ENCODE measurements around the gene PTPRA. TPM values are rescaled to one million over a fixed set of nuclear protein-coding genes. Genes with fewer than 3 reads are reported as not detected.
"Not testable (repeated sequence)": the region's sequence is repeated elsewhere in the genome, so short reads cannot be mapped to it uniquely, and the experiment has no call there.

Gene PTPRA, protein sequence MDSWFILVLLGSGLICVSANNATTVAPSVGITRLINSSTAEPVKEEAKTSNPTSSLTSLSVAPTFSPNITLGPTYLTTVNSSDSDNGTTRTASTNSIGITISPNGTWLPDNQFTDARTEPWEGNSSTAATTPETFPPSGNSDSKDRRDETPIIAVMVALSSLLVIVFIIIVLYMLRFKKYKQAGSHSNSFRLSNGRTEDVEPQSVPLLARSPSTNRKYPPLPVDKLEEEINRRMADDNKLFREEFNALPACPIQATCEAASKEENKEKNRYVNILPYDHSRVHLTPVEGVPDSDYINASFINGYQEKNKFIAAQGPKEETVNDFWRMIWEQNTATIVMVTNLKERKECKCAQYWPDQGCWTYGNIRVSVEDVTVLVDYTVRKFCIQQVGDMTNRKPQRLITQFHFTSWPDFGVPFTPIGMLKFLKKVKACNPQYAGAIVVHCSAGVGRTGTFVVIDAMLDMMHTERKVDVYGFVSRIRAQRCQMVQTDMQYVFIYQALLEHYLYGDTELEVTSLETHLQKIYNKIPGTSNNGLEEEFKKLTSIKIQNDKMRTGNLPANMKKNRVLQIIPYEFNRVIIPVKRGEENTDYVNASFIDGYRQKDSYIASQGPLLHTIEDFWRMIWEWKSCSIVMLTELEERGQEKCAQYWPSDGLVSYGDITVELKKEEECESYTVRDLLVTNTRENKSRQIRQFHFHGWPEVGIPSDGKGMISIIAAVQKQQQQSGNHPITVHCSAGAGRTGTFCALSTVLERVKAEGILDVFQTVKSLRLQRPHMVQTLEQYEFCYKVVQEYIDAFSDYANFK
- total RNA-seq, result 10 to 100 TPM; 66.4 to 83.9 TPM

DNA sequence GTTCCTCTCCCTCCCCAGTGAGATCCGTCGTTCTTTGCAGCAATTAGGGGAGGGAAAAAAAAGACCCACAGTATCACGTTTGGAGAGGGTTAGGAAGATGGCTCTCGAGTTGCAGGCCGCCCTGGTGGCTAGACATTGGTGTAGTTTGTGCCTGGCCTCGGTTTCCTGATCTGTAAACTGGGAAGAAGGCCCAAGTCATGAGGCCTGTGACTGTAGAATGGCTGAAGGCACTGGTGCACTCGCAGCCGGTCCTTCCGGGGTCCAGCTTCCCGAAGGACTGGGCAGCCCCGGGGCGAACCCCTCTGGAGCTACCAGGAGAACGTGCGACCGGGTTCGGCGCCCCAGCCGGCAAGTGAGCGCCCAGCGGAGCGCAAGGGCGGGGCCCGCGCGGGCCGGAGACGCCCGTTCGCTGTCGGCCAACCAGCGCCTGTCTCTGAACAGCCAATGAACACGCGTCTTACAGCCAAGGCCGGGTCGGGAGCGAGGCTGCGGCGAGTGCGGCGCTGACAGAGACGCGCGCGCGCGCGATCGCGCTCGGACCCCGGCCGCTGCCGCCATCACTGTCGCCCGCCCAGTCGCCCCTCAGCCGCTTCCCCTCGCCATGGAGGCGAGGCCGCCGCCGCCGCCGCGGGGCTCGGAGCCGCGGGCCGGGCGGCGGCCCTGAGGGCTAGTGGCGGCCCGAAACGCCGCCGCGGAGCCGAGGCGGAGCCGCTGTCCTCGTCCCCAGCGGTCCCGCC is at the start of gene PTPRA:
Gene PTPRA (plus strand): TSS at position 472 of the 737 bp plus-strand sequence. CDS start 90,797 bp downstream, outside the sequence.
- H3K4me1 Mint-ChIP-seq, result peaks cover 48% of the 10 kb centered on the region
- POLR2A ChIA-PET, result interaction anchor here (1.0 kb wide), 1 partner anchor 128 kb away, joined by 3 read pairs; no protein-coding TSS in a partner anchor
- peak; percentile 94 for DNase-seq
- no peaks in the 10 kb centered on the region for H3K9me3 Mint-ChIP-seq
- H3K27me3 Mint-ChIP-seq, result no peaks in the 10 kb centered on the region
- H3K4me3 Mint-ChIP-seq, result peak within 1 kb of the TSS; percentile 87
- peak within 1 kb of the TSS; percentile 92 for H3K27ac Mint-ChIP-seq
- H3K36me3 Mint-ChIP-seq (ENCODE audit: low read depth), result peaks cover 19% of the 10 kb centered on the region
- CTCF ChIA-PET, result interaction anchor here (0.8 to 3.8 kb wide), 2 partner anchors 12 to 21 kb away, joined by 3 to 15 read pairs; no protein-coding TSS in a partner anchor

DNA sequence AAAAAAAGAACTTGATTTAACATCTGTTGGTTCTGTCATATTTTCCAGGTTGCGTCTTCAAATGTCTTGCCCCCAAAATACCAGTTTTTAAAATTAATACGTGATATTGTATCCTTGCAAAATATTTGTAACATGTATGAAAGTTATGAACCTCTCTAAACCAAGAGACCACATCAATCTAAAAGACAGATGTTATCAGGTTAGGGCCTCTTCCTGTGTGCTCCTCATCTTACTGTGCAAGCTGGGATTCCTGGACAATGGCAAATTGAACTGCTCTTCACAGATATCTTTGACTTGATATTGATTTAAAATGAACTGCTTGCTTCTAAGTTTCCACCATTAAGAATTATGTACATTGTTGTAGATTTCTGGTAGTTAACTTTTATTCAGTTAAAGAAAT is 47.5 kb upstream of the PTPRA start:
- peaks cover 26% of the 10 kb centered on the region for H3K4me1 Mint-ChIP-seq
- H3K4me3 Mint-ChIP-seq, result no peak overlapping the region
- DNase-seq, result no peak
- H3K36me3 Mint-ChIP-seq (ENCODE audit: low read depth), result no peaks in the 10 kb centered on the region
- no peak overlapping the region for H3K27ac Mint-ChIP-seq
- POLR2A ChIA-PET, result no interaction called here
- H3K27me3 Mint-ChIP-seq, result peaks cover 47% of the 10 kb centered on the region
- H3K9me3 Mint-ChIP-seq, result no peaks in the 10 kb centered on the region
- CTCF ChIA-PET, result interaction anchor here (0.6 kb wide), 1 partner anchor 1164 kb away, joined by 3 read pairs; no protein-coding TSS in a partner anchor

DNA sequence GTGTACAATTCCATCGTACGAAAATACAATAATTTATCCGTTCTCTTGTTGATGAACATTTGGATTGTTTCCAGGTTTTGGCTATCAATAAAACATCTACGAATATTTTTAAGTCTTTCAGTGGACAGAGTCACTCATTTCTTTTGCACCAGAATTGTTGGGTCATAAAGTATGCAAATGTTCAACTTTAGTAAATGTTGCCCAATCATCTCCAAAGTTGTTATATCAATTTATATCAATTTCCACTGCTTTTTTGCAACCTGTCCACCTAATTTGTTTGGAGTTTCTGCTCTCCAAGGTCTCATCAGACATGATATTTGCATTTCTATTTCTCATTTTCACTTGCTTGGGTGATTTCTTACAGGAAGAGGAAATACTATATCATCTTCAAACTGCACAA is 46.6 kb upstream of the PTPRA start:
- CTCF ChIA-PET, result interaction anchor here (1.4 kb wide), 1 partner anchor 12 kb away, joined by 4 read pairs; no protein-coding TSS in a partner anchor
- POLR2A ChIA-PET, result no interaction called here
- Mint-ChIP-seq H3K4me3 (no peak overlapping the region), H3K36me3 (ENCODE audit: low read depth) (no peaks in the 10 kb centered on the region), H3K4me1 (peaks cover 23% of the 10 kb centered on the region), H3K27ac (no peak overlapping the region), H3K9me3 (no peaks in the 10 kb centered on the region), H3K27me3 (peaks cover 43% of the 10 kb centered on the region)
- DNase-seq, result no peak

DNA sequence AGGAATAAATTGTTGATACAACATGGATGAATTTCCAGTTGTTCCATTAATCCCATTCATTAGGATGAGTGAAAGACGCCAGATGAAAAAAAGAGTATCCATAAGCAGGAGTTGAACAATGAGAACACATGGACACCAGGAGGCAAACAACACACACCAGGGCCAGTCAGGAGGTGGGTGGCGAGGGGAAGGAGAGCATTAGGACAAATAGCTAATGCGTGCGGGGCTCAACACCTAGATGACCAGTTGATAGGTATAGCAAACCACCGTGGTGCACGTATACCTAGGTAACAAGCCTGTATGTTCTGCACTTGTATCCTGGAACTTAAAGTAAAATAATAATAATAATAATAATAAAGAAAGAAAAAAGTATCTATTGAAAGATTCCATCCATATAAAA is 43.9 kb upstream of the PTPRA start:
- ChIA-PET POLR2A (no interaction called here), CTCF (no interaction called here)
- Mint-ChIP-seq H3K27me3 (peaks cover 39% of the 10 kb centered on the region), H3K4me3 (no peak overlapping the region), H3K9me3 (no peaks in the 10 kb centered on the region), H3K4me1 (peaks cover 19% of the 10 kb centered on the region), H3K27ac (no peak overlapping the region), H3K36me3 (ENCODE audit: low read depth) (peaks cover 3% of the 10 kb centered on the region)
- DNase-seq, result no peak

DNA sequence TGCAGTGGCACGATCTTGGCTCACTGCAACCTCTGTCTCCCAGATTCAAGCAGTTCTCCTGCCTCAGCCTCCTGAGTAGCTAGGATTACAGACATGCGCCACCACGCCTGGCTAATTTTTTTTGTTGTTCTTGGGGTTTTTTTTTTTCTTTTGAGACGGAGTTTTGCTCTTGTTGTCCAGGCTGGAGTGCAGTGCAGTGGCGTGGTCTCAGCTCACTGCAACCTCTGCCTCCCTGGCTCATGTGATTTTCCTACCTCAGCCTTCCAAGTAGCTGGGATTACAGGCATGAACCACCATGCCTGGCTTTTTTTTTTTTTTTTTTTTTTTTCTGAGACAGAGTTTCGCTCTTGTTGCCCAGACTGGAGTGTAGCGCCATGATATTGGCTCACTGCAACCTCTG is 42.1 kb upstream of the PTPRA start:
- CTCF ChIA-PET, result interaction anchor here (0.6 kb wide), 1 partner anchor 673 kb away, joined by 5 read pairs; no protein-coding TSS in a partner anchor
- H3K4me3 Mint-ChIP-seq; H3K9me3 Mint-ChIP-seq; H3K36me3 Mint-ChIP-seq (ENCODE audit: low read depth); DNase-seq; H3K27ac Mint-ChIP-seq; POLR2A ChIA-PET: not testable (repeated sequence)
- H3K4me1 Mint-ChIP-seq, result peaks cover 13% of the 10 kb centered on the region
- peaks cover 34% of the 10 kb centered on the region for H3K27me3 Mint-ChIP-seq

DNA sequence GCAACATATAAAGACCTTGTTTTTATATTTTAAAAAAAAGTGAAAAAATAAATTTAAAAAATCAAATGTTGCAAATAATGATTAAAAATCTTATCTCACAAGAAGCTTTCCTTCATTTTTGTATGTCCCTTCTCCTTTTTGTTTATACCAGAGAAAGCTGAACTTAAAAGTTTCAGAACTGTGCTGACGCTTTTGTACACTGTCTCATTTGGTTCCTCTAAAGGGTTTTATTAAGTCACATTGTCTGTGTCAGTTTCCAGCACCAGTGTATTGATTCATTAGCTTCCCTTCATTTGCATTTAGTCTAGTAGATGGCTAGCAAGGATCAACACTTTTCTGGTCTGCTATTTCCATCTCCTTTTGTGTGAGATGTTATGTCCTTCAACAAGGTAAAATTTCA is 39.5 kb upstream of the PTPRA start:
- ChIA-PET POLR2A (no interaction called here), CTCF (no interaction called here)
- no peak for DNase-seq
- Mint-ChIP-seq H3K36me3 (ENCODE audit: low read depth) (peaks cover 3% of the 10 kb centered on the region), H3K27ac (no peak overlapping the region), H3K27me3 (peaks cover 10% of the 10 kb centered on the region), H3K4me1 (peaks cover 6% of the 10 kb centered on the region), H3K9me3 (no peaks in the 10 kb centered on the region), H3K4me3 (no peak overlapping the region)

DNA sequence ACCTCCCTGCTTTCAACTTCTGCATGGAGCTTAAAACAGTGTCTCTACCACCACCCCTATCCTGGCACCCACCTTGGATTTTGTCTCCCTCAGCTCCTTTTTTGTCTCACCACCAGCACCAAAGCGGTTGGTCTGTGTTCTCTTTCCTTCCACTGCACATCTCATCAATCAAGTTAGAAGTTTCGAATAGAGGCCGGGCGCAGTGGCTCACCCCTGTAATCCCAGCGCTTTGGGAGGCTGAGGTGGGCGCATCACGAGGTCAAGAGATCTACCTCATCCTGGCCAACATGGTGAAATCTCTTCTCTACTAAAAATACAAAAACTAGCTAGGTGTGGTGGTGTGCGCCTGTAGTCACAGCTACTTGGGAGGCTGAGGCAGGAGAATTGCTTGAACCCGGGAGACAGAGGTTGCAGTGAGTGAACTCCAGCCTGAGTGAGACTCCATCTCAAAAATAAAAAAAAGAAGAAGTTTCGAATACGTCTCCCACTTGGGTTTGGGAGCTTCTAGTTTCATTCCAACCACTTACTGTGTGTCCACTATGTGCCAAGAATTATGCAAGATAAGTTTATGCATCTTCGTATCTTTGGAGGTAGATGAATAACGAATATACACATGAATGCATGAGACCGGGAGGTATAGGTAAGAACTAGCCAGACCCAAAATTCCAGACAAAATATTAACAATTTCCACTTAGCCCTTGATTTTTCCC is 38.7 kb upstream of the PTPRA start:
- no peak overlapping the region for H3K4me3 Mint-ChIP-seq
- peaks cover 10% of the 10 kb centered on the region for H3K4me1 Mint-ChIP-seq
- ChIA-PET CTCF (interaction anchor here (1.0 kb wide), 1 partner anchor 18 kb away, joined by 3 read pairs; no protein-coding TSS in a partner anchor), POLR2A (no interaction called here)
- DNase-seq, result no peak
- peaks cover 2% of the 10 kb centered on the region for H3K27me3 Mint-ChIP-seq
- peaks cover 2% of the 10 kb centered on the region for H3K9me3 Mint-ChIP-seq
- no peak overlapping the region for H3K27ac Mint-ChIP-seq
- peaks cover 8% of the 10 kb centered on the region for H3K36me3 Mint-ChIP-seq (ENCODE audit: low read depth)

DNA sequence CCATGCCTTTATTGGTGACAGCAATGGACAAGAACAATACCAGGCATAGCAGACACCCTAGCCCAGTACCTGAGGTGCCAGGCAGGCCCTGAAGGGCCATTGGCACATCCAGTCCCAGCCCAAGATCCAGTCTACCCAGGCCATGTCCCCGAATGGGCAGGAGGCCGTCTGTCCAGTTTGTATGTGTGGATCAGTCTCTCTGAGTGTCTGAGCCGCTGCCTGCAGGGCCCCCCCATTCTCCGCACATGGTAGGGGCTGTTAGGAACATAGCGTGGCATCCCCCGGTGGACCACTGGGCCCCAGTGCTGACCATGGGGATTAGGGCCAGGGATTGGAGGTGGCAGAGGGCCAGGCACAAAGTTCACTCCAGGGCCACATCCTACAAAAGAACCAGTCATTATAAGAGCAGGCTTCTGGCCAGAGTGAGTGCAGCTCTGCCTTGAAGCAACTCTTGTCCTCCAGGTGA is 37.9 kb upstream of the PTPRA start:
- H3K27ac Mint-ChIP-seq, result no peak overlapping the region
- no peaks in the 10 kb centered on the region for H3K27me3 Mint-ChIP-seq
- ChIA-PET CTCF (interaction anchor here (0.6 to 1.0 kb wide), 2 partner anchors 17 to 84 kb away, joined by 3 read pairs; no protein-coding TSS in a partner anchor), POLR2A (no interaction called here)
- H3K4me1 Mint-ChIP-seq, result peaks cover 13% of the 10 kb centered on the region
- DNase-seq, result no peak
- H3K4me3 Mint-ChIP-seq, result no peak overlapping the region
- H3K36me3 Mint-ChIP-seq (ENCODE audit: low read depth), result peaks cover 8% of the 10 kb centered on the region
- H3K9me3 Mint-ChIP-seq, result peaks cover 2% of the 10 kb centered on the region

DNA sequence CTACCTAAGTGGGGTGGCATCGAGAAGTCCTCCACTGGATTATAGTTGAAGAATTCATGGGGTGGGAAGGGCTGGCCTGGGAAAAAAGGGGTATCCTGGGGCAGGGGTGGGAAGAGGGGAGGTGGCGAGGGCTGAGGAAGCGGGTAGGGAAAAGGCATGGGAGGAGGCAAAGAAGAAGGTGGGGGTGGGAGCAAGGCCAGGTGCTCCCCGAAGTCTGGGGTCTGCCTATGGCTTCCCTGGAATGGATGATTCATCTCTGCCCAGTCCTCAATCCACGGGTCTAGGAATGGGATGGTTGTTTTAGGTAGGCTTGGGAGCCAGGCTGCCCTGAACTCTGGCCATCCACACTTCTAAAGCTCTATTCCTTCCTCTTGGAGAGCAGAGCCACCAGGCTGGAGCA is 37.2 kb upstream of the PTPRA start:
- ChIA-PET CTCF (interaction anchor here (0.6 to 0.9 kb wide), 3 partner anchors 13 to 84 kb away, joined by 3 to 4 read pairs (median 3); no protein-coding TSS in a partner anchor), POLR2A (no interaction called here)
- Mint-ChIP-seq H3K9me3 (peaks cover 2% of the 10 kb centered on the region), H3K36me3 (ENCODE audit: low read depth) (peaks cover 8% of the 10 kb centered on the region), H3K27me3 (no peaks in the 10 kb centered on the region), H3K4me3 (no peak overlapping the region), H3K27ac (no peak overlapping the region), H3K4me1 (peaks cover 13% of the 10 kb centered on the region)
- DNase-seq, result no peak

DNA sequence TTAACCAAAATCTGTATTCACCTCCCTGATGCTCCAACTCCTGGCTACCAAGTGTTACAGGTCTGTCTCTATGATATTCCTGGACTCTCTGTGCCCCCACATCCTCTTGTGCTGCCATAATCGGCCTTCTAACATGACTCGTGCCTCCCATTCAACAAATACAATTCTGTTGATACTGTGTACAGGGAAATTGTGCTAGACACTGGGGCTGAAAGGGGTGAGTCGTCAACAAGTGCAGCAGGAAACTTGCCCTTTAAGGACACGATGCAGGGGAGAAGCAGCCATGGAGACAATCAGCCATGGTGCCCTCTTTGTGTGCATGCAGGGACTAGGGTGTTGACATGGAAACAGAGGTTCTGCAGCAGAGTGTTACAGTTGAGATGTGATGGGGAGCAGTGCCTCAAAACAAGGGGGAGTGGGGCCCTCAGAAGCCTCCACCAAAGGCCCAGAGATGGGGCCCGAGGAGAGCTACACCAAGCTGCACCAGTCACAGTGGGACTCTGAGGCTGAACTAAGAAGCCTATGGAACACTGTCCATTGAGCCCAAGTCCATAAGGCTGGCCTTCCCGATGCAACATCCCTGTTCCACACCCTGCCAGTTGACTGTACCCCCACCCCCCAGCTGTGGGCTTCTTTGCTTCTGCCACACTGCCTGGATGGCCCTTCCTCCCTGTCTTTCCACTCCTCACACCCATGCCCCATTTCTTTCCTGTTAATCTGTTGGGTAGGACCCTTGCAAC is 35.9 kb upstream of the PTPRA start:
- POLR2A ChIA-PET, result no interaction called here
- no peak for DNase-seq

DNA sequence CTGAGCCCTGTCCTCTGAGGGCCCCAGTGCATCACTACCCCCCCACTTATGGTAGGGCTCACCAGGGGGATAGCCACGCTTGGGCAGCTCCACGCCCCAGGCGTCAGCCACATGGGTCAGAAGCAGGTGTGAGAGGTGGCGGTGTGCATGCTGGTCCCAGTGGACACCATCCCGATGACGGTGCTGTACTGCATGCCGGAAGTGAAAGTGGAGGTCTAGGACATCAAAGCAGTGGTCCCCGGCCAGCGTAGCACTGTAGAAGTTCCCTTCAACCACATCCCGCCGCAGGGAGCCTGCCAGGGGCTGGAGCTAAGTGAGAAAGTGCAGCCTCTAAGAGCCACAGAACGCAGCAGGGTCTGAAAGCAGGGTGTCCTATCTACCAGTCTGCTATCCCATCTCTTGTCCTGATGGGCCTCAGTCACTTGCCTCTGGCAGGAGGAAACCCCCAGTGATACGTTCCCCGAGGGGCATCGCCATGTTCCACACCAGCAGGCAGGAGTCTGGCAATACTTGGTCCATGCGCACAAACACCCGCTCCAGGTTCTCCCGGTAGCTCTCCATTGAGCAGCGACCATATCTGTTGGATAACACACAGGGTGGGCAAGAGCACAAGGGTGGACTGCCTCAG is 35.0 kb upstream of the PTPRA start:
- no peak for DNase-seq
- peaks cover 2% of the 10 kb centered on the region for H3K9me3 Mint-ChIP-seq
- peak overlapping the region; percentile 26 for H3K27ac Mint-ChIP-seq
- CTCF ChIA-PET, result interaction anchor here (0.6 to 1.8 kb wide), 2 partner anchors 11 to 186 kb away, joined by 3 to 4 read pairs; no protein-coding TSS in a partner anchor
- H3K36me3 Mint-ChIP-seq (ENCODE audit: low read depth), result peaks cover 6% of the 10 kb centered on the region
- POLR2A ChIA-PET, result no interaction called here
- H3K4me3 Mint-ChIP-seq, result no peak overlapping the region
- no peaks in the 10 kb centered on the region for H3K27me3 Mint-ChIP-seq
- peaks cover 16% of the 10 kb centered on the region for H3K4me1 Mint-ChIP-seq

More for the DNA sequence above, 35.9 kb upstream of the PTPRA start:
- Mint-ChIP-seq H3K36me3 (ENCODE audit: low read depth) (peaks cover 8% of the 10 kb centered on the region), H3K4me3 (no peak overlapping the region), H3K27ac (no peak overlapping the region), H3K9me3 (peaks cover 2% of the 10 kb centered on the region), H3K4me1 (peaks cover 16% of the 10 kb centered on the region), H3K27me3 (no peaks in the 10 kb centered on the region)
- CTCF ChIA-PET, result interaction anchor here (1.8 kb wide), 1 partner anchor 10 kb away, joined by 4 read pairs; no protein-coding TSS in a partner anchor

Measured in activated CD4-positive, alpha-beta T cell treated with anti-CD3 and anti-CD28 coated beads, Interleukin-2, amount 10 ng/mL, durations not matched to agents 7 days and 5 days (primary cell).